GM18499 (cell line): ENCODE results near the gene UNKL.

ENCODE experiments used
- ATAC-seq: cut with Tn5 transposase; IDR thresholded peaks from one replicate; pipeline ENCODE4 v1.9.1; 2021; ENCODE audit warnings: moderate number of reproducible peaks; ENCODE audit not compliant: insufficient read depth, unreplicated experiment

UNKL gene

DNA sequence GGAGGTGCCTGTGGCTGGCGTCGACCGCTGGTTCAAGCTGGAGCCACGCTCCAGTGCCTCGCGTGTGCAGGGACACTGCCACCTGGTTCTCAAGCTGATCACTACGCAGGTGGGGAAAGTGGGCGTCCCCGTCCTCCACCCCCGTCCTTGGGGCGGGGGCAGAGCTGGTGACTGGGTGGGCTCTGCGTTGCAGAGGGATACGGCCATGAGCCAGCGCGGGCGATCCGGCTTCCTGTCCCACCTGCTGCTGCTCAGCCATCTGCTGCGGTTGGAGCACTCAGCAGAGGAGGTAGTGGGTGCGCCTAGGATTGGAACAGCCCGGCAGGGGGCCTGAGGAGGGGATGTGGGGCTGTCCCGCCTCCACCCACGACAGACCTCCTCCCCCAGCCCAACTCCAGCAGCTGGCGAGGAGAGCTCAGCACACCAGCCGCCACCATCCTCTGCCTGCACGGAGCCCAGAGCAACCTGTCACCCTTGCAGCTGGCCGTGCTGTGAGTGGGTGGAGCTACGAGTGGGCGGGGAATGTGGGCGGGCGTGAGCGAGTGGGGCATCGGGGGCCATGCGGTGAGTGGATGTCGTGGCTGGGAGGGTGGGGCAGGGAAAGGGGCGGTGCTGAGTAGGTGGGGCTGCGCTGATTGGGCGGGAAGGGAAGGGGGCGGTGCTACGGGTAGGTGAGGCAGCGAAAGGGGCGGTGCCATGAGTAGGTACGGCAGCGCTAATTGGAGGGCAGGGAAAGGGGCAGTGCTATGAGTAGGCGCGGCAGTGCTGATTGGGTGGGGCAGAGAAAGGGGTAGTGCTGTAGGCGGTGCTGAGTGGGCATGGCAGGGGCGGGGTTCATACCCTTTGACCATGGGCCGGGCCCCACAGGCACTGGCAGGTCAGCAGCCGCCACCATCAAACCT lies 71.7 kb downstream of the UNKL start:
- peak; percentile 86 for ATAC-seq

DNA sequence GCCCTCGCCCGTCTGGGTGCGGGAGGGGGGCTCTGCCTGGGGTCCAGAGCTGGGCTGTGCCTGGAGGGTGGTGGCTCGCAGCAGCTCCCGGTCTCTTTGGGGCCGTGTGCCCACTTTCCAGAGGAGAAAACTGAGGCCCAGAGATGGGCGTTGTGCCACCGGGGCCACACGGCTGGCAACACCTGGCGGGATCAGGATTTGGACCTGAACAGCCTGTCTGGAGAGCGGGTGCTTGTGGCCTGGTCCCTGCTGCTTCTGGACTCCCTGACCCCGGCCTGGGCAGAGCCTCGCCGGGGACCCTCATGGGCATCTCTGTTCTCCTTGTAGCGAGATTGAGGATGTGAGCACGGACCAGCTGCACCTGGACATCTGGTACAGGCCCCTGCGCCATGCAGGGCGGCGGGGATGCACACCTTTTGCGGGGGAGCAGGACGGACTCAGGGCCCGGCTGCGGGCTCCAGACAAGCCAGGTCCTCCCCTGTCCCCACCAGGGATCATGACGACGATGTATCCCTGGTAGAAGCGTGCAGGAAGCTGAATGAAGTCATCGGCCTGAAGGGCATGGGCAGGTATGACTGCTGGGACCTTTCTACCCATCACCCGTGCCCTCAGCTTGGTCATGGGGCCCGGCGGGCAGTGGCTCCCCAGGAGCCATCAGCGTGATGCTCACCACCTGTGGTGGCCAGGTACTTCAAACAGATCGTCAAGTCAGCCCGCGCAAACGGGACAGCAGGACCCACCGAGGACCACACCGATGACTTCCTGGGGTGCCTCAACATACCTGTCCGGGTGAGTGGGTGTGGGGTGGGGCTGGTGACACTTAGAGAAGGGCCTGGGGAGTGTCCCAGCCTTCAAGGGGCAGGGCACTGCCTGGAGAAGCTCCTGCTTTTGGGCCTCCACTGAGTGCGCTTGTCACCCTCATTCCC lies 72.7 kb downstream of the UNKL start:
- no peak for ATAC-seq

DNA sequence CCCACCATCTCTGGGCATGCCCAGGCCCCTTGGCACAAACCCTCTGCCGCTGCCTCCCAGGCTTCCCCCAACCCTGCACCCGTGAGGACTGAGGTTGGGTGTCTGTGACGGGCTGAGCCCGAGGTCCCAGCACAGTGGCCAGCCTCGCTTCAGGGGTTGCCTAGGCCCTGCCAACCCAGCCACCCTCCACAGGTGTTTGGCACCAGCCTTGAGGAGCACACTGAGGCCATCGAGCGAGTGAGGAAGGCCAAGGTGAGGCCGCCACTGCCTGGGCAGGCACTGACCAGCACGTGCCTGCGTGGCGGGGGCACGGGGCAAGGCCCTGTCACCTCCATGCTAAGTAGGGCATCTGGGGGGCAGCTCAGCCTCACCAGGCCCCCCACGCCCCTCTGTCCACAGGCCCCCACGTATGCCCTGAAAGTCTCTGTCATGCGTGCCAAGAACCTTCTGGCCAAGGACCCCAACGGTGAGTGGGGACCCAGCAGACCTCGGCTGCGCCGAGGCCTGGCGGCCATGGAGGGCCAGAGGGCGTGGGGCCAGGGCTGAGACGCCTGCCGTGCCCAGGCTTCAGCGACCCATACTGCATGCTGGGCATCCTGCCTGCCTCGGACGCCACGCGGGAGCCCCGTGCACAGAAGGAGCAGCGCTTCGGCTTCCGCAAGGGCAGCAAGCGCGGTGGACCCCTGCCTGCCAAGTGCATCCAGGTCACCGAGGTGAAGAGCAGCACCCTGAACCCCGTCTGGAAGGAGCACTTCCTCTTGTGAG lies 73.6 kb downstream of the UNKL start:
- no peak for ATAC-seq

DNA sequence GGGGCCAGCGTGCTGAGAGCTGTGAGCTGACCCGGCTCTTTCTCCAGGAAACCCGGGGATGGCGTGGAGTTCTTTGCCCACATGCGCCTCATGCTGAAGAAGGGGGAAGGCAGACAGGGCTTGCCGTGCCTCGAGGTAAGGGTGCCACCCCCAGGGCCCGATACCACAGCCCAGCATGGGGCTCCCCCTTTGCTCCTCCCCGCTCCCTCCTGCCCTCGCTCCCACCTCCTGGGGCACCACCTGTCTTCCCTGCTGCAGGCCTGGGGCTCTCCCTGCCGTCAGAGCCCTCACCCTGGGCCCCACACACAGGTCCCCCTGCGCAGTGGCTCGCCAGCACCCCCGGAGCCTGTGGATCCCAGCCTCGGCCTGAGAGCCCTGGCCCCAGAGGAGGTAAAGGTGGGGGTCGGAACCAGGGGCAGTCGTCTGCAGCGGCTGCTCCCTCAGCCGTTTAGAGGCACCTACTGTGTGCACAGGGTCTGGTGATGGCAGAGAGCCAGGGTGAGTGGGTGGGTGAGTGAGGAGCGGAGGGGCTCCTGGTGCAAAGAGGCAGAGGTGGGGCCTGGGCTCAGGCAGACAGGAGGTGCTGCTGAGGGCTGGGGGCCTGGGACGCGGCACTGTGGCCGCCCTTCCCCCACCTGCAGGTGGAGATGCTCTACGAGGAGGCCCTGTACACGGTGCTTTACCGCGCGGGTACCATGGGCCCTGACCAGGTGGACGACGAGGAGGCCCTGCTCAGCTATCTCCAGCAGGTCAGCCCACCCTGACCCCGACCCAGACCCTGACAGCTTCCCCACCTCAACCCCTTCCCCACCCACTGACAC lies 75.4 kb downstream of the UNKL start:
- ATAC-seq: no peak

DNA sequence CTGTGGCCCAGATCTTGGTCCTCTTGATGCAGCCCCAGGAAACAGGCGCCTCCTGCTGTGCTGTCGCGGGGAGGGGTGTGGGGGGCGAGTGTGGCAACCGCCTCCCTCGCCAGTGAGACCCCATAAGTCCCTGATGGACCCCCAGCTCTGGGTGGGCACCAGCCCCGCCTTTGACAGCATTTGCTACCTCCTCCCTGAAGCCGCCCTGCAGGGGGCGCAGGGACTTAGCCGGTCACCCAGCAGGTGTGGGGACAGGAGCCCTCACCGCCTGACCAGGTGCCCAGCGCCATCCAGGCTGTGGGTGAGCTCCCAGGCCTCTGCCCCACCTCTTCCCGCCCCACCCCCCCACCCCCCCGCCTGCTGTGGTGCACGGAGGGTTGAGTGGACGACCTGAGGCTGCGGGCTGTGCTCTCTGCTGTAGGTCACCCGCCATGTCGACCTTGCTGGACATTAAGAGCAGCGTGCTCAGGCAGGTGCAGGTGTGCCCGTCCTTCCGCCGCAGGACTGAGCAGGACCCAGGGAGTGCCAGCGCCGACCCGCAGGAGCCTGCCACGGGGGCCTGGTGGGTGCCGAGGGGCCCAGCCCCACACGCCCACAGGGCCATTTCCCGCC lies 76.3 kb downstream of the UNKL start:
- ATAC-seq: no peak

DNA sequence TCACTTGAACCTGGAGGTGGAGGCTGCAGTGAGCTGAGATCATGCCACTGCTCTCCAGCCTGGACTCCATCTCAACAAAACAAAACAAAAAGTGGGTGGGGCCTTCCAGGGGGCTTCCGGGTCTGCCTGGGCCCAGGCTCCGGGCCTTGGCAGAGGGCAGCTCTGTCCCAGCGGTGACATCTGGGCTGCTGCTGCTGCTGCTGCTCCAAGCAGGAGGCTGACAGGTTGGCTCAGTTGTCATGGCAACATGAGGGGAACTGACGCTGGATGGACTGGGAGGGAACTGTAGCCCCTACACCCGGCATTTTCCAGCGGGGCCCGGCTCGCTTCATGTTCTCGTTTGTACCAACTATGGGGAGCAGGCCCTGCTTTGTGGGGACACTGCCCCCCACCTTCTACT lies 77.0 kb downstream of the UNKL start:
- ATAC-seq: no peak

DNA sequence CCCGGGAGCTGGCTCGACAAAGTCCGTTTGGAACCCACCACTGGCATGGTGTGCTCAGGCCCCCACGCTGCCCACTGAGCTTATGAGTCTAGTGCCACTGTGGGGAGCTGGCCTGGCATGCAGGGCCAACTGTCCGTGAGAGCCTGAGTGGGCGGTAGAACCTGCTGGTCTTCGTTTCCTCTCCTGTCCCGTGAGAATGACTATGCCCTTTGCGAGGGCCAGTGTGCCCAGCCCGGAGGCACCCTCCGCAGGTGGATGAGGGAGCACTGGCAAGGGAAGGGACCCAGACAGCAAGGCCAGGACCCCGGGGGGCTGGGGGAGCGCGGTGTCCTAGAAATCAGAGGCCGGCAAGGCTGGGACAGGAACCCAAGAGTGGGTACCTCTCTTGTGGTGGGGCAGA lies 77.9 kb downstream of the UNKL start:
- ATAC-seq: no peak

DNA sequence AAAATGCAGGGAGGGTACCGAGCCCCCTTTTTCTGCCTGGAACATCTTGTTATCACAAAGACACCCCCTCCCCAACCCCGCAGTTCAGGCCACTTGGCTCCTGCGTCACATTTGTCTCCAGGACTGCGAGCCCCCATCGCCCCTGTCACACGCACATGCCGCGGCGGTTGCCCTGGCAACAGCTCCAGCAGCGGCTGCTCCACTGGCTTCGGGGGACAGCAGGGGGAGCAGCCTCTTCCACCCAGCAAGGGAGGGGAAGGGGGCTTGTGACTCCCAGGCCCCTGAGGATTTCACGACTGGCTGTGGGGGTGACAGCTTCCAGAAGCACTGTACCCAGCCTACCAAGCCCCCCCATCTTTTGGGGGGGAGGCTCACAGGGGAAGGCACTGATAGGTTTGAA lies 78.5 kb downstream of the UNKL start:
- no peak for ATAC-seq

DNA sequence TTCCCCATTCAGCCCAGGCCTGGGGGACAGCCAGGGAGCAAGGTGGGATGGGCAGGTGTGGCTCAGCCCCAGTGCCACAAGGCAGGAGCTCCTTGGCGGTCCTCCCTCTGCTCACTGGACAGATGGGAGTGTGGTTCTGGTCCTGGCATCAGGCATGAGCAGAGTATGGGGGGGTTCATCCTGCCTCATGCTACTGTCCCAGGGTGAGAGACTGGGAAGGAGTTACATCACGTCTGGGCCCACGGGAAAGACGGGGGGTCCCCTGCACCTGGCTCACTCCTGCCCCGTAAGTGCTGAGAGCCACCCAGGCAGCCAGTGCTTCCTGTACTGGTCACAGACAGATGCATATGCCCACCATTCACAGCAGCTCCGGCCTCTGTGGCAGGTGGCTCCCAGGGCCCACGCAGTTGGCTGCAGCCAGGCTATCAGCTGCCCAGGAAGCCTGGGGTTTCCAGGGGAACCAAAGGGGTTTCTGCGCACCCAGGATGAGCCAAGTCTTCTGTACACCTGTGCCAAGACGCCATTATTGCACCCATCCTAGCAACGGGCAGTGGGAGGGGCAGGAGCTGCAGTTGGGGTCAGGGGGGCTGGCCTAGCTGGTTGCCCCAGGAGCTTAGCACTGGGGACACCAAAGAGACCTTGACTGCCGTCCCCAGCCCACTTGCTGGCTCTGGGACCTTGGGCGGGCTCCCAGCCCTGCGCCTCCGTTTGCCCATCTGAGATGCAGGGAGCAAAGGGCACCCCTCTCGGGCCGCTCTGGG lies 79.1 kb downstream of the UNKL start:
- ATAC-seq: no peak

DNA sequence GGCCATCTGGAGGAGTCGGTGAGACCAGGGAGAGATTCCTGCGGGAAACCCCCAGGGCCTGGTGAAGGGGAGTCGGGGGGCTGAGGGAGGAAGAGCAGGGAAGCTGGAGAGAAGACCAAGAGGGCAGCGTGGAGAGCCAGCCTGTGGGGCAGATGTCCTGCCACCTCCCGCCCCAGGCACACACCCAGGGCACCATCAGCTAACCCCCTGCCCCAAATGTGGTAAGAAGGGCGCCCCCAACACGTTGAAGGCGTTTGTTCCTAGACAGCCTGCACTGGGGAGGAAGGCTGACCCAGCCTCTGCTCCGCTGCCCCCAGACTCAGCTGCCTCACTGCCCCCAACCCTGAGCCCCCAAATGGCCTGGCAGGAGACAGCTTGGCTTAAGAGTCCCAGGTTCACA lies 79.8 kb downstream of the UNKL start:
- ATAC-seq: no peak

DNA sequence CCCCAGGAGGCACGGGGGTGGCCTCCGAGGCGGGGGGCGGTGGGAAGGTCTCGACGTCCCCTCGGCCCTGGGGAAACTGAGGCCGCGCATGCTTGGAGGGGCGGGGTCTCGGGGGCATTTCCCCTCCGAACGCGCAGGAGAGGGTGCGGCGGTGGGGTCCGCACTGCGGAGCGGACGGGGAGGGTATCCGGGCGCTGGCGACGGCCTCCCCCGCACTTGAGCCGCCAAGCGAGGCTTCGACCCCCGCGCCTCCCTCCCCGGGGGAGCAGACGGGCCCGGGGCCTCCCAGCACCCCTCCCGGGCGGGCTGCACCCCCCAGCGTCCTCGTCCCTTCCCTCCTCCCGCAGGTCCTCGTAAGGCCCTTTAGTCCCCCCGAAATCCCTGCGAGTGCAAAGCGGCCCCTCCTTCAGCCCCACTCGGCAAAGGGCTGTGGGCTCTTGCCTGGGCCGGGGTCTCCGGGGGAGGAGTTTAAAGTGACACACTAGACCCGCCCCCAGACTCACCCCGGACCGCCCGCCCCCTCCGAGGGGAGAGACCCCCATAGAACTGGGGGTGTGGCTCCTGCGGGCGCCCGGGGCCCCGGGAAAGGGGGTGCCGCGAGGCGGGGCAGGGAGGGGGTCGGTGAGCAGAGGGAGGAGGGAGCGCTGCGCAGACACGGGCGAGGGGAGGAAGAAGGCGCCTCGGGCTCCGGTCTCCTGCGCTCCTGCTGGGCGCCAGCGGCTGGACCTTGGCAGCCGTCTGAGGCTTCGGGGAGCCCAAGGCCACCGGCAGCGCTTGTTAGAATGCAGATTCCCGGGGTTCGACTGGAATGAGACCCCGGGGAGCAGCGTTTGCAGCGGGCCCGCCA lies 80.4 kb downstream of the UNKL start:
- no peak for ATAC-seq

DNA sequence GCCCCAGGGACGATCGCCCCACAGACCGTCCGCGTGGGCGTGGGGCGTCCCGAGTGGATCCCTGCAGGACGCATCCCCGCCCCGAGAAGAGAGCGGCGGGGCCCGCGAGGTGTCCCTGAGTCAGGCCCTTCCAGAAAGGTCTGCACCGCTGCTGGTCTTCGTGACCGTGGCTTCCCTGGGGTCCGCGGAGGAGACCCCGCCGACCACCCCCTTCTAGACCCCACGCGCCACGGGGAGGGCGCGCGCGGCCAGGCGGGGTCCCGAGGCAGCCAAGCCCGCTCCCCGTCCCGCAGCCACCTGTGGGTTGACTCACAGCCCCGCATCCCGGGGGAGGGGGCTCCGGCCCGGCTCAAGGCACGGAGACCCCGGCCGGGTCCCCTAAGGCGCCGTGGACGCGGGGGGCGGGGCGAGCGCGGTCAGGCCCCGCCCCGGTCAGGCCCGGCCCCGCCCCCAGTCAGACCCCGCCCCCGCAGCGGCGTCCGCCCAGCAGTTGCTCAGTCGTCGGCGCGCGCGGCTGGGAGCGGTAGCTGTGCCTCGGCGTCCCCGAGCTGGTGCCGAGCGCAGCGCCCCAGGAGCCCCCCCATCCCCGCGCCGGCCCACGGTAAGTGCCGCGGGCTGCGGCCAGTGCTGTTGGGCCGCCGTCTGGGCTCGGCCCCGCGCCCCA lies 81.2 kb downstream of the UNKL start, which contains the start of gene BAIAP3:
Gene BAIAP3 (plus strand): TSS at position 497 of the 664 bp plus-strand sequence. CDS start 4,905 bp downstream, outside the sequence.
- ATAC-seq: no peak

DNA sequence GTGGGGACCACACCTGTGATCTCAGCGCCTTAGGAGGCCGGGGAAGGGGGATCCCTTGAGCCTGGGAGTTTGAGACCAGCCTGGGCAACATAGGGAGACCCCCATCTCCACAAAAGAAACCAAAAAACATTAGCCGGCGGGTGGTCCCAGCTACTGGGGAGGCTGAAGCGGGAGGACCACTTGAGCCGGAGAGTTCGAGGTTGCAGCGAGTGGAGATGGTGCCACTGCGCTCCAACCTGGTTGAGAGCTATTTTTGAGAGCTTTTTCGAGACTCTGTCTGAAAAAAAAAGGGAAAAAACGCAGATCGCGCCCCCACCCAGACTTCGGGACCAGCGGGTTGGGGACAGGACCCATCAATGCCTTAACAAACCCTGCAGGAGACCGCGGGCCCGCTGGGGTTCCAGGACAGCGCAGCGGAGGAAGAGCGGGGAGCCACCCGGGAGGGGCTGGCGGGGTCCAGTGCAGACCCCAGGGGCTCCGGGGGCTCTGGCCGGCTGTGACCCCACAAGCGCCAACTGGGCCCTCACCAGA lies 81.8 kb downstream of the UNKL start:
- ATAC-seq: no peak

DNA sequence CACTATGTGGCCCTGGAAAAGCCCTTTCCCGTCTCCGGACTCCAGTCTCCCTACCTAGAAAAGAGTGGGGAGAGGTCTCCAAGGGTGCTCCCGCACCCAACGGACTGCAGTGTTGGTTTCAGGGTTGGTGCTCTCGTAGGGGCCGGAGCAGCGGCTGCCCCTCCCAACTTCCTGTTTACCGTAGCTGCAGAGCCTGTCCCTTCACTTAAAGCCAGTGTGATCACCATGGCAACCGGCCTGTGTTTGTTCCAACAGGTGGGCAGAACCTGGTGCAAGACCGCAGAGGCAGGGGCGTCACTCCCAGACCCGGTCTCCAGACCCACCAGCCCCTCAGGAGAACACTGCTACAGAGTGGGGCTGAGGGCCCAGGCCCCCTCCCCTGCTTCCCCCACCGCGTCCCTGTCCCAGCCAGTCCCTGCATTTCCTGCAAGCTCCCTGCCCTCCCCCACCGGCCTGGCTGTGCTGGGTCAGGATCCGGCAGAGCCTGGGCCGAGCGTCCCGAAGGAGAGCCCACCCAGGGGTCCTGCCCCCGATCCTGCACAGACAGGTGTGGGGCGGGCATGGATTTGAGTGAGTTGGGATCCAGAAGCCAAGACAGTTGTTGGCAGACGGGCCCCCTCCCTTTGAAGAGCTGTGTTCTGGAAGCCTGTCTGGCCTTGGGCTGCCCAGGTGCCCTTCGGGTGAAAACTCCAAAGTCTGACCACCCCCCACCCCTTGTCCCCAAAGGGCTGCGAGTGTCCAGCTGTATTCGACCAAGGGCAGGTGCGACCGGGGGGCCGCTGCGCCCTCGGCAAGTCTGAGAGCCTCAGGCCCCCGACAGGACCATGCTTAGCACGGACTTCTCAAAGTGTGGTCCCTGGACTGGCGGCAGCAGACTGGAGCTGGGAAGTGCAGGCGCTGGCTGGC lies 82.5 kb downstream of the UNKL start:
- no peak for ATAC-seq

DNA sequence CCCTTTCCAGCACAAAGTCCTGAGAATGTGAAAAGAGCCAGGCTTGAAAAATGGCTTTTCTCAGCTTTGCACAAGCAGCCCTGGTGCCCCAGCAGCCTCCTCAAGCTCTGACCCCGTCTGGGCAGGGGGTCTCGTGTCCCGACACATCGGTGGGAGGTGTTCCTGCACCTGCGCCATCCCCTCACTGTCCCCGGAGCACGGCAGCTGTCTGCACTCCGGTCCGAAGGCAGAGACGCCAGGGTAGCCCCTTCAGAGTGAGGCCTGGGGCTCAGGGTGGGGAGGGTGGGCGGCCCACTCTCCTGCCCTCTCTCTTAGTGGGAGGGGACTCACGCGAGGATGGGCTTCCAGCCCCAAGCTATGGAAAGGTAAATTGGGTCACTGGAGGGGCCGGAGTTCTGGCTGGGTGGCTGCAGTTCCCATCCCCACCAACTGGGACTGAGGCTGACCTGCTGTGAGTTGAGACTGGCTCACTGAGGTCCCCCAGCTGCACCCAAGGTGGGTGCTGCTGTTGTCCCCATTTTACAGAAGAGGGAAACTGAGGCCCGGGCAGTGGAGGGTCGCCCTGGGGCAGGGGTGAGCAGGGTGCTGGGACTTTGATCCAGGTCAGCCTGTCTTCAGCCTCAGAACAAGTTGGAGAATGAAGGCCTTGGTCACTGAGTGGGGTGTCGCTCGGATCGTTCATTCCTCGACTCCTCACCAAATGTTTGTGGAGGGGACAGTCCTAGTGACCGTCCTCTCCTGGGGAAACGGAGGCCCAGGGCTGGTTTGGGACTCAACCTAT lies 83.4 kb downstream of the UNKL start:
- ATAC-seq: no peak
